ENCODE results near the gene SPIN4.

GRCh38 chrX:63387411-63387810, 36.3 kb upstream of the SPIN4 start:
- TF ChIP-seq ZBTB33 (CRISPR knock-in tag; IDR thresholded peaks at IDR 0.05) = no peak
- no peak for TF ChIP-seq KDM5B (IDR thresholded peaks at IDR 0.05; ENCODE audit: insufficient replicate concordance, low read depth, low read length)
- TF ChIP-seq MTF1 (CRISPR knock-in tag; IDR thresholded peaks at IDR 0.05; ENCODE audit: borderline replicate concordance) = no peak
- TF ChIP-seq ZNF551 (CRISPR knock-in tag; IDR thresholded peaks at IDR 0.05) = no peak
- no peak for TF ChIP-seq KAT8 (IDR thresholded peaks at IDR 0.05; ENCODE audit: low read depth)
- no peak for TF ChIP-seq RFX1 (IDR thresholded peaks at IDR 0.05)
- no peak for TF ChIP-seq ZBTB34 (CRISPR knock-in tag; IDR thresholded peaks at IDR 0.05)
- no peak for TF ChIP-seq PPARD (CRISPR knock-in tag; IDR thresholded peaks at IDR 0.05)
- no peak for TF ChIP-seq DNMT1 (IDR thresholded peaks at IDR 0.05)
